ENCODE results near the gene CHD9. TPM values are rescaled to one million over a fixed set of nuclear protein-coding genes. Genes with fewer than 3 reads are reported as not detected.

Gene CHD9
- polyA plus RNA-seq, 1 donor from 2014 or later: 72.3 TPM

GRCh38 chr16:53078247-53078646 is 23.5 kb downstream of the CHD9 start:
- peaks cover 19% of the 10 kb centered on the region for H3K36me3 Mint-ChIP-seq
- peaks cover 0 to 4% (median 0%) of the 10 kb centered on the region in 3 donors for H3K9me3 Mint-ChIP-seq
- H3K27me3 Mint-ChIP-seq: no peaks in the 10 kb centered on the region
- peaks cover 14 to 29% (median 28%) of the 10 kb centered on the region in 3 donors for H3K4me1 Mint-ChIP-seq
- H3K4me3 Mint-ChIP-seq: peak overlapping the region in 1 of 4 donors; percentile 28
- peak overlapping the region in 1 of 3 donors; percentile 86 for H3K27ac Mint-ChIP-seq

- Mint-ChIP-seq H3K4me1 (peaks cover 14 to 26% (median 23%) of the 10 kb centered on the region in 3 donors), H3K27me3 (no peaks in the 10 kb centered on the region)
Observed at GRCh38 chr16:53078765-53079485, 24.1 kb downstream of the CHD9 start.

GRCh38 chr16:53080345-53081031 is 25.7 kb downstream of the CHD9 start:
- H3K4me3 Mint-ChIP-seq: peak overlapping the region in 1 of 4 donors; percentile 72
- H3K9me3 Mint-ChIP-seq: peaks cover 0 to 1% (median 0%) of the 10 kb centered on the region in 3 donors
- H3K4me1 Mint-ChIP-seq: peaks cover 15 to 24% (median 15%) of the 10 kb centered on the region in 3 donors
- peaks cover 11% of the 10 kb centered on the region for H3K36me3 Mint-ChIP-seq
- H3K27ac Mint-ChIP-seq: peak overlapping the region in 2 of 3 donors; percentile 11 to 95
- H3K27me3 Mint-ChIP-seq: no peaks in the 10 kb centered on the region

More at GRCh38 chr16:53078765-53079485, 24.1 kb downstream of the CHD9 start:
- H3K4me3 Mint-ChIP-seq: peak overlapping the region in 1 of 4 donors; percentile 8
- H3K9me3 Mint-ChIP-seq: peaks cover 0 to 3% (median 0%) of the 10 kb centered on the region in 3 donors
- peaks cover 17% of the 10 kb centered on the region for H3K36me3 Mint-ChIP-seq
- H3K27ac Mint-ChIP-seq: no peak overlapping the region

- Mint-ChIP-seq H3K27me3 (no peaks in the 10 kb centered on the region), H3K4me3 (peak overlapping the region in 1 of 4 donors; percentile 72), H3K27ac (peak overlapping the region in 1 of 3 donors; percentile 95), H3K4me1 (peaks cover 13 to 19% (median 18%) of the 10 kb centered on the region in 3 donors), H3K36me3 (peaks cover 11% of the 10 kb centered on the region), H3K9me3 (no peaks in the 10 kb centered on the region)
Observed at GRCh38 chr16:53081032-53081424, 26.2 kb downstream of the CHD9 start.

GRCh38 chr16:53081686-53082407 is 27.1 kb downstream of the CHD9 start:
- H3K4me1 Mint-ChIP-seq: peaks cover 13 to 19% (median 18%) of the 10 kb centered on the region in 3 donors
- H3K27ac Mint-ChIP-seq: no peak overlapping the region
- H3K9me3 Mint-ChIP-seq: no peaks in the 10 kb centered on the region
- no peaks in the 10 kb centered on the region for H3K27me3 Mint-ChIP-seq
- H3K36me3 Mint-ChIP-seq: peaks cover 11% of the 10 kb centered on the region
- H3K4me3 Mint-ChIP-seq: no peak overlapping the region

GRCh38 chr16:53082509-53082908 is 27.7 kb downstream of the CHD9 start:
- Mint-ChIP-seq H3K27me3 (no peaks in the 10 kb centered on the region), H3K9me3 (no peaks in the 10 kb centered on the region), H3K27ac (no peak overlapping the region), H3K4me1 (peaks cover 13 to 19% (median 18%) of the 10 kb centered on the region in 3 donors), H3K4me3 (no peak overlapping the region), H3K36me3 (peaks cover 11% of the 10 kb centered on the region)

GRCh38 chr16:53083119-53083518 is 28.3 kb downstream of the CHD9 start:
- Mint-ChIP-seq H3K9me3 (no peaks in the 10 kb centered on the region), H3K36me3 (peaks cover 9% of the 10 kb centered on the region), H3K27me3 (no peaks in the 10 kb centered on the region), H3K4me1 (peaks cover 11 to 18% (median 16%) of the 10 kb centered on the region in 3 donors), H3K4me3 (peak overlapping the region in 1 of 4 donors; percentile 60), H3K27ac (no peak overlapping the region)

GRCh38 chr16:53084141-53084541 is 29.4 kb downstream of the CHD9 start:
- peaks cover 7% of the 10 kb centered on the region for H3K36me3 Mint-ChIP-seq
- no peaks in the 10 kb centered on the region for H3K9me3 Mint-ChIP-seq
- peaks cover 9 to 17% (median 9%) of the 10 kb centered on the region in 3 donors for H3K4me1 Mint-ChIP-seq
- H3K27me3 Mint-ChIP-seq: no peaks in the 10 kb centered on the region
- H3K4me3 Mint-ChIP-seq: no peak overlapping the region
- no peak overlapping the region for H3K27ac Mint-ChIP-seq

- Mint-ChIP-seq H3K36me3 (peaks cover 7% of the 10 kb centered on the region), H3K27me3 (no peaks in the 10 kb centered on the region), H3K4me1 (peaks cover 4 to 19% (median 16%) of the 10 kb centered on the region in 3 donors), H3K27ac (peak overlapping the region in 1 of 3 donors; percentile 88), H3K9me3 (no peaks in the 10 kb centered on the region), H3K4me3 (no peak overlapping the region)
Observed at GRCh38 chr16:53084746-53085334, 30.0 kb downstream of the CHD9 start.

- peak overlapping the region in 1 of 4 donors; percentile 21 for H3K4me3 Mint-ChIP-seq
- H3K4me1 Mint-ChIP-seq: peaks cover 8 to 25% (median 21%) of the 10 kb centered on the region in 3 donors
- peak overlapping the region; percentile 63 to 88 (median 74) for H3K27ac Mint-ChIP-seq
- no peaks in the 10 kb centered on the region for H3K9me3 Mint-ChIP-seq
- H3K36me3 Mint-ChIP-seq: peaks cover 7% of the 10 kb centered on the region
- peaks cover 3% of the 10 kb centered on the region for H3K27me3 Mint-ChIP-seq
Observed at GRCh38 chr16:53085369-53085843, 30.6 kb downstream of the CHD9 start.

- peaks cover 6% of the 10 kb centered on the region for H3K36me3 Mint-ChIP-seq
- H3K27me3 Mint-ChIP-seq: peaks cover 4% of the 10 kb centered on the region
- peaks cover 14 to 29% (median 25%) of the 10 kb centered on the region in 3 donors for H3K4me1 Mint-ChIP-seq
- peak overlapping the region in 2 of 3 donors; percentile 63 to 74 for H3K27ac Mint-ChIP-seq
- no peak overlapping the region for H3K4me3 Mint-ChIP-seq
- no peaks in the 10 kb centered on the region for H3K9me3 Mint-ChIP-seq
Observed at GRCh38 chr16:53085931-53086421, 31.2 kb downstream of the CHD9 start.

GRCh38 chr16:53087101-53087500 is 32.3 kb downstream of the CHD9 start:
- H3K36me3 Mint-ChIP-seq: peaks cover 4% of the 10 kb centered on the region
- no peaks in the 10 kb centered on the region for H3K9me3 Mint-ChIP-seq
- H3K4me3 Mint-ChIP-seq: no peak overlapping the region
- H3K27me3 Mint-ChIP-seq: peaks cover 4% of the 10 kb centered on the region
- H3K4me1 Mint-ChIP-seq: peaks cover 24 to 37% (median 33%) of the 10 kb centered on the region in 3 donors
- H3K27ac Mint-ChIP-seq: peak overlapping the region in 2 of 3 donors; percentile 42 to 86

GRCh38 chr16:53089434-53090285 is 34.9 kb downstream of the CHD9 start:
- Mint-ChIP-seq H3K4me3 (peak overlapping the region; percentile 5 to 93 (median 80)), H3K27ac (peak overlapping the region; percentile 43 to 91 (median 91)), H3K4me1 (peaks cover 36 to 46% (median 46%) of the 10 kb centered on the region in 3 donors), H3K9me3 (no peaks in the 10 kb centered on the region), H3K27me3 (peaks cover 4% of the 10 kb centered on the region), H3K36me3 (no peaks in the 10 kb centered on the region)
